Nephron progenitor cell (in vitro differentiated cells): ENCODE measurements around the gene IL17F.
A peak's percentile ranks its signal among the peaks of the same experiment; 100 is the strongest.

ENCODE experiments used
- DNase-seq: peaks from one replicate; pipeline ENCODE4 v3.0.0; 2021
- H3K27ac Mint-ChIP-seq: 2 replicates; pipeline ENCODE4 v1.8.0; 2021; ENCODE audit warnings: mild to moderate bottlenecking, moderate library complexity, mixed read lengths
- H3K27me3 Mint-ChIP-seq: 2 replicates; pipeline ENCODE4 v1.8.0; 2021; ENCODE audit warnings: mild to moderate bottlenecking, low read depth, mixed read lengths; ENCODE audit not compliant: poor library complexity
- H3K36me3 Mint-ChIP-seq: 2 replicates; pipeline ENCODE4 v1.8.0; 2021; ENCODE audit warnings: low read depth, mixed read lengths
- H3K4me1 Mint-ChIP-seq: 2 replicates; pipeline ENCODE4 v1.8.0; 2021; ENCODE audit warnings: mixed read lengths
- H3K4me3 Mint-ChIP-seq: 2 replicates; pipeline ENCODE4 v1.8.0; 2021; ENCODE audit warnings: mild to moderate bottlenecking, moderate library complexity, mixed read lengths
- H3K9me3 Mint-ChIP-seq: 2 replicates; pipeline ENCODE4 v1.8.0; 2021; ENCODE audit warnings: mild to moderate bottlenecking, moderate library complexity, mixed read lengths
- TF ChIP-seq, protein P1 (sequence below): fragments of 200-600 bp; sonication (generic); IDR thresholded peaks from 2 replicates; pipeline ENCODE4 v1.5.0; 2021; ENCODE audit warnings: antibody characterized with exemption

The IL17F gene

DNA sequence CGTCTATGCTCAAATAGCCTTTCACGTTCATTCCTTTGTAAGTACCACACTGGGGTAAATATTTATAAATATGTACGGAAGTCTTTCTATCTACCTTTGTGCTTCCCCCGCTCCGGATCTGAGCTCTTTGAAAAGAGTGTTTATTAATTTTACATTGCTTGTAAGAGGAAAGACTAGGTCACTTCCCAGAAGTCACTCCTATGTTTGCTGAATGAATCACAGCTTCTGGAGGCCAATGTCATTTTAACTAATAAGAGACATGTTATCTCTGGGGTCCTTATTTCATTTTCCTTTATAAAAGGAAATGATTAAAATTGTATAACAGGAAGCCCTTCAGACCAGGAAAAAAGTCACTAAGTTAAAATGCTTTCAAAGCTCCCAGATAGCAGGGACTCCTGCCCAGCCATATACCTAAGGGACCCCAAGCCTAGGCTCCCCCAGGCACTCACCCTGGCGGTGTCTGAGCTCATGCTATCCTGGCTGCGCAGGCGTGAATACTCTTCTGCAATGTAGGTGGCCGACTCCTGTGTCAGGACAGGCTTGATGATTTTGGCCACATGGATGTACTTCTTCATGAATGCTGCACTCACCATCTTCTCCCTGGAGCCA lies 27.7 kb upstream of the IL17F start:
- Mint-ChIP-seq H3K9me3 (no peaks in the 10 kb centered on the region), H3K4me3 (no peak overlapping the region), H3K36me3 (peaks cover 77% of the 10 kb centered on the region), H3K27me3 (no peaks in the 10 kb centered on the region), H3K4me1 (peaks cover 13% of the 10 kb centered on the region), H3K27ac (no peak overlapping the region)
- DNase-seq: no peak
- TF ChIP-seq, protein P1, sequence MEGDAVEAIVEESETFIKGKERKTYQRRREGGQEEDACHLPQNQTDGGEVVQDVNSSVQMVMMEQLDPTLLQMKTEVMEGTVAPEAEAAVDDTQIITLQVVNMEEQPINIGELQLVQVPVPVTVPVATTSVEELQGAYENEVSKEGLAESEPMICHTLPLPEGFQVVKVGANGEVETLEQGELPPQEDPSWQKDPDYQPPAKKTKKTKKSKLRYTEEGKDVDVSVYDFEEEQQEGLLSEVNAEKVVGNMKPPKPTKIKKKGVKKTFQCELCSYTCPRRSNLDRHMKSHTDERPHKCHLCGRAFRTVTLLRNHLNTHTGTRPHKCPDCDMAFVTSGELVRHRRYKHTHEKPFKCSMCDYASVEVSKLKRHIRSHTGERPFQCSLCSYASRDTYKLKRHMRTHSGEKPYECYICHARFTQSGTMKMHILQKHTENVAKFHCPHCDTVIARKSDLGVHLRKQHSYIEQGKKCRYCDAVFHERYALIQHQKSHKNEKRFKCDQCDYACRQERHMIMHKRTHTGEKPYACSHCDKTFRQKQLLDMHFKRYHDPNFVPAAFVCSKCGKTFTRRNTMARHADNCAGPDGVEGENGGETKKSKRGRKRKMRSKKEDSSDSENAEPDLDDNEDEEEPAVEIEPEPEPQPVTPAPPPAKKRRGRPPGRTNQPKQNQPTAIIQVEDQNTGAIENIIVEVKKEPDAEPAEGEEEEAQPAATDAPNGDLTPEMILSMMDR: no peak

- Mint-ChIP-seq H3K9me3 (no peaks in the 10 kb centered on the region), H3K4me1 (peaks cover under 1% of the 10 kb centered on the region), H3K27me3 (no peaks in the 10 kb centered on the region), H3K4me3 (no peak overlapping the region), H3K36me3 (peaks cover 59% of the 10 kb centered on the region), H3K27ac (peak overlapping the region; percentile 19)
- DNase-seq: peak; percentile 64
- TF ChIP-seq, protein P1: peak; percentile 95
Observed at GRCh38 chr6:52263709-52264540, 19.6 kb upstream of the IL17F start.

GRCh38 chr6:52262620-52263344 lies 18.5 kb upstream of the IL17F start:
- Mint-ChIP-seq H3K27me3 (no peaks in the 10 kb centered on the region), H3K27ac (no peak overlapping the region), H3K9me3 (no peaks in the 10 kb centered on the region), H3K4me3 (no peak overlapping the region), H3K4me1 (no peaks in the 10 kb centered on the region), H3K36me3 (peaks cover 50% of the 10 kb centered on the region)
- TF ChIP-seq, protein P1: no peak
- no peak for DNase-seq

- peaks cover 3% of the 10 kb centered on the region for H3K9me3 Mint-ChIP-seq
- no peaks in the 10 kb centered on the region for H3K27me3 Mint-ChIP-seq
- TF ChIP-seq, protein P1: no peak
- H3K27ac Mint-ChIP-seq: peak overlapping the region; percentile 86
- H3K4me3 Mint-ChIP-seq: no peak overlapping the region
- no peaks in the 10 kb centered on the region for H3K4me1 Mint-ChIP-seq
- no peak for DNase-seq
- H3K36me3 Mint-ChIP-seq: peaks cover 34% of the 10 kb centered on the region
Observed at GRCh38 chr6:52261229-52261628, 16.9 kb upstream of the IL17F start.

DNA sequence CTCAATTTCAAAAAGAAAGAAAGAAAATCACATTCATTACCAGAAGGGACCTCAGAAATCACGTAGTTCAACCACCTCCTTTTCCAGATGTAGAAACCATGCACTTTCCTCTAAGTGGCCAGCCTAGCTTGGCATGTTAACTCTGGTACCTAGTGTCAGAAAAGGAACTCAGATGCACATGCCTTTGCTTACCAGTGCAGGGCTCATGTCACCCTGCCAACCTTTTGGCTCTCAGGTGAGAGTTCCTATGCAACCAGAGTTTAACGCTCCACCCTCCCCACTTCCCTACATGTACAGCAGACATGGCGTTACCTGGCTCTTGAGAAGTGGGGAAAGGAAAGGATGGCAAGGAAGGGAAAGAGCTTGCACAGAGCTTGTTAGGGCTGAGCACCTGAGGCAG lies 16.3 kb upstream of the IL17F start:
- H3K4me1 Mint-ChIP-seq: no peaks in the 10 kb centered on the region
- no peak overlapping the region for H3K4me3 Mint-ChIP-seq
- TF ChIP-seq, protein P1: no peak
- no peak for DNase-seq
- H3K9me3 Mint-ChIP-seq: peaks cover 6% of the 10 kb centered on the region
- no peak overlapping the region for H3K27ac Mint-ChIP-seq
- no peaks in the 10 kb centered on the region for H3K27me3 Mint-ChIP-seq
- H3K36me3 Mint-ChIP-seq: peaks cover 30% of the 10 kb centered on the region
